ENCODE data around the gene IVNS1ABP.

IVNS1ABP gene

GRCh38 chr1:185351734-185352466 is 34.9 kb upstream of the IVNS1ABP start:
- H3K27ac ChIP-seq (replicated peaks) = no peak overlapping the region
- no peaks in the 10 kb centered on the region for H3K27me3 ChIP-seq (ENCODE audit: insufficient read depth, poor library complexity, severe bottlenecking)
- no peak for TF ChIP-seq REST (IDR thresholded peaks at IDR 0.05; ENCODE audit: insufficient replicate concordance, low read depth)
- no peak for TF ChIP-seq POLR2AphosphoS5 (IDR thresholded peaks at IDR 0.05; ENCODE audit: low read depth)
- no peak for TF ChIP-seq CTCF (IDR thresholded peaks at IDR 0.05; ENCODE audit: insufficient read depth, low read length)
- no peak for TF ChIP-seq GABPA (IDR thresholded peaks at IDR 0.05; ENCODE audit: low read depth)
- TF ChIP-seq SPI1 (IDR thresholded peaks at IDR 0.05; ENCODE audit: borderline replicate concordance, low read depth) = no peak
- no peak overlapping the region for H3K4me3 ChIP-seq (replicated peaks; ENCODE audit: insufficient read depth, low read length)
- no peak for DNase-seq (ENCODE audit: low read depth in 1 of 2, low spot score in 1 of 2)

- TF ChIP-seq CTCF (IDR thresholded peaks at IDR 0.05; ENCODE audit: insufficient read depth, low read length) (no peak), REST (IDR thresholded peaks at IDR 0.05; ENCODE audit: insufficient replicate concordance, low read depth) (no peak), SPI1 (IDR thresholded peaks at IDR 0.05; ENCODE audit: borderline replicate concordance, low read depth) (no peak)
- no peak overlapping the region for H3K4me3 ChIP-seq (replicated peaks; ENCODE audit: insufficient read depth, low read length)
- no peak for DNase-seq (ENCODE audit: low read depth in 1 of 2, low spot score in 1 of 2)
- H3K27me3 ChIP-seq (ENCODE audit: insufficient read depth, poor library complexity, severe bottlenecking) = no peaks in the 10 kb centered on the region
- H3K27ac ChIP-seq (replicated peaks) = no peak overlapping the region
Observed at GRCh38 chr1:185350027-185350442, 33.0 kb upstream of the IVNS1ABP start.

- Histone ChIP-seq H3K4me3 (replicated peaks; ENCODE audit: insufficient read depth, low read length) (no peak overlapping the region), H3K27ac (replicated peaks) (no peak overlapping the region), H3K27me3 (ENCODE audit: insufficient read depth, poor library complexity, severe bottlenecking) (no peaks in the 10 kb centered on the region)
- TF ChIP-seq GABPA (IDR thresholded peaks at IDR 0.05; ENCODE audit: low read depth) (no peak), SPI1 (IDR thresholded peaks at IDR 0.05; ENCODE audit: borderline replicate concordance, low read depth) (no peak), REST (IDR thresholded peaks at IDR 0.05; ENCODE audit: insufficient replicate concordance, low read depth) (no peak), POLR2AphosphoS5 (IDR thresholded peaks at IDR 0.05; ENCODE audit: low read depth) (no peak), CTCF (IDR thresholded peaks at IDR 0.05; ENCODE audit: insufficient read depth, low read length) (no peak)
- no peak for DNase-seq (ENCODE audit: low read depth in 1 of 2, low spot score in 1 of 2)
Observed at GRCh38 chr1:185349556-185349955, 32.5 kb upstream of the IVNS1ABP start.
